K562 (cell line): ENCODE data around the gene LRTM1. TPM values are rescaled to one million over a fixed set of nuclear protein-coding genes. Genes with fewer than 3 reads are reported as not detected.

Experiments used
- ATAC-seq: fragments of 200-7000 bp; cut with Tn5 transposase; 3 replicates; pipeline ENCODE4 v1.9.1; 2020; ENCODE audit warnings: moderate library complexity
- BruUV-seq: library from RNA; stranded (reverse); fragments of 400-500 nt; replicated peaks from 2 replicates; lab custom pipeline; 2021; lab: Mats Ljungman, UMichigan
- CTCF ChIA-PET: fragments of 300-600 bp; formaldehyde crosslinking; extraction: SDS; loops from one replicate; lab custom pipeline; 2021; ENCODE audit warnings: low intra/inter-chr PET ratio; lab: Yijun Ruan, JAX
- POLR2A ChIA-PET: fragments of 300-600, 350-650 bp; sonication (Branson Sonifier 250); formaldehyde crosslinking; extraction: SDS; loops from one replicate; lab custom pipeline; 2021; ENCODE audit warnings: antibody characterized with exemption, inconsistent platforms; lab: Yijun Ruan, JAX
- DNase-seq, 4 experiments: peaks; one replicate each; pipeline versions ENCODE4 v3.0.0 to v3.0.0-alpha.2; 2011 to 2018; ENCODE audit warnings: low spot score in 3 of 4, mixed read lengths in 3 of 4; ENCODE audit errors: extremely low read depth in 1 of 4
- FAIRE-seq: peaks from 2 replicates; lab custom pipeline; 2011; peaks lifted over from hg19 to GRCh38; lab: Jason Lieb, UNC
- H2AFZ ChIP-seq: 2 replicates; pipeline ENCODE4 v1.6.0; 2011; ENCODE audit warnings: low read depth, low read length, control low read depth, inconsistent platforms
- H3K27ac ChIP-seq: fragments of 200-600 bp; 3 replicates; pipeline ENCODE4 v1.8.0; 2011; ENCODE audit warnings: low read depth, mild to moderate bottlenecking, control low read depth, inconsistent platforms, low read length, moderate library complexity, mixed read lengths; ENCODE audit errors: extremely low read depth
- H3K27me3 ChIP-seq, 2 experiments: fragments of 300-600 bp in 1 of 2; 2 replicates in 1 of 2; 3 replicates in 1 of 2; pipeline versions ENCODE4 v1.6.0 to v1.8.0; 2011; ENCODE audit warnings: inconsistent platforms in 2 of 2, low read length in 2 of 2, mild to moderate bottlenecking in 1 of 2, mixed read lengths in 1 of 2, moderate library complexity in 1 of 2; ENCODE audit not compliant: control insufficient read depth in 2 of 2, insufficient read depth in 2 of 2
- H3K36me3 ChIP-seq: fragments of 300-600 bp; 3 replicates; pipeline ENCODE4 v1.8.0; 2011; ENCODE audit warnings: mild to moderate bottlenecking, low read length, inconsistent platforms; ENCODE audit not compliant: control insufficient read depth, insufficient read depth
- H3K4me1 ChIP-seq, 2 experiments: fragments of 200-600 bp in 1 of 2; replicated peaks in 1 of 2; 2 replicates in 1 of 2; 3 replicates in 1 of 2; pipeline versions ENCODE4 v1.5.1 to v1.8.0; 2011; ENCODE audit warnings: inconsistent platforms in 2 of 2, low read length in 2 of 2, mild to moderate bottlenecking in 1 of 2, mixed read lengths in 1 of 2, moderate library complexity in 1 of 2; ENCODE audit not compliant: control insufficient read depth in 2 of 2, insufficient read depth in 2 of 2
- H3K4me2 ChIP-seq: 2 replicates; pipeline ENCODE4 v1.6.1; 2011; ENCODE audit warnings: low read length, control low read depth, inconsistent platforms, mixed read lengths; ENCODE audit not compliant: insufficient read depth
- H3K4me3 ChIP-seq: fragments of 200-600 bp; sonication (generic), shearing (Covaris generic); 2 replicates; pipeline ENCODE4 v1.5.1; 2016; ENCODE audit warnings: control low read depth, inconsistent platforms
- H3K79me2 ChIP-seq: fragments of 200-600 bp; 3 replicates; pipeline ENCODE4 v1.8.0; 2011; ENCODE audit warnings: low read length, inconsistent platforms; ENCODE audit not compliant: control insufficient read depth, insufficient read depth
- H3K9ac ChIP-seq, 2 experiments: 2 replicates each; pipeline versions ENCODE4 v1.6.0 to v1.6.1; 2011; ENCODE audit warnings: low read depth in 2 of 2, low read length in 2 of 2, control low read depth in 1 of 2, inconsistent platforms in 1 of 2, mild to moderate bottlenecking in 1 of 2, mixed read lengths in 1 of 2; ENCODE audit not compliant: insufficient read depth in 1 of 2
- H3K9me1 ChIP-seq: one replicate; pipeline ENCODE4 v1.6.0; 2011; ENCODE audit warnings: inconsistent platforms, mild to moderate bottlenecking, low read length, moderate library complexity; ENCODE audit not compliant: control insufficient read depth, insufficient read depth
- H3K9me3 ChIP-seq: replicated peaks from 2 replicates; pipeline ENCODE4 v1.5.1; 2011; ENCODE audit warnings: low read depth, low read length, inconsistent platforms; ENCODE audit not compliant: control insufficient read depth, insufficient read depth
- H4K20me1 ChIP-seq: replicated peaks from 2 replicates; pipeline ENCODE4 v1.6.1; 2011; ENCODE audit warnings: low read length, inconsistent platforms, mixed read lengths; ENCODE audit not compliant: control insufficient read depth, insufficient read depth
- CHD2 ChIP-seq: IDR thresholded peaks from 2 replicates; pipeline ENCODE4 v1.6.1; 2011; ENCODE audit warnings: low read depth, low read length
- GABPA ChIP-seq: fragments of 200-800 bp; sonication (Bioruptor generic); conservative IDR thresholded peaks from 2 replicates; pipeline ENCODE4 v1.6.1; 2016; ENCODE audit warnings: low read depth, missing genetic modification characterization, missing compliant biosample characterization
- LARP7 ChIP-seq: fragments of 450-650 bp; IDR thresholded peaks from 2 replicates; pipeline ENCODE4 v1.6.1; 2016
- MEIS2 ChIP-seq: fragments of 450-650 bp; IDR thresholded peaks from 2 replicates; pipeline ENCODE4 v1.6.1; 2014; ENCODE audit warnings: mild to moderate bottlenecking; ENCODE audit not compliant: partially characterized antibody
- NR0B1 ChIP-seq: fragments of 450-650 bp; IDR thresholded peaks from one replicate; pipeline ENCODE4 v1.6.1; 2018; ENCODE audit warnings: mild to moderate bottlenecking, moderate library complexity; ENCODE audit not compliant: partially characterized antibody
- PBX2 ChIP-seq, 2 experiments: IDR thresholded peaks in 1 of 2; conservative IDR thresholded peaks in 1 of 2; 2 replicates each; pipeline ENCODE4 v1.6.1; 2016; ENCODE audit warnings: low read depth in 2 of 2, mild to moderate bottlenecking in 1 of 2, missing compliant biosample characterization in 1 of 2, missing genetic modification characterization in 1 of 2, moderate library complexity in 1 of 2
- SNRNP70 ChIP-seq: fragments of 200-400 bp; formaldehyde crosslinking; optimal IDR thresholded peaks from 2 replicates; pipeline ENCODE3; 2017; ENCODE audit warnings: low read depth, low read length
- TSHZ1 ChIP-seq: fragments of 250-450 bp; sonication (Bioruptor Pico); IDR thresholded peaks from 2 replicates; pipeline ENCODE4 v1.4.0; 2020; ENCODE audit warnings: mild to moderate bottlenecking, moderate library complexity
- ZBTB2 ChIP-seq: fragments of 450-650 bp; IDR thresholded peaks from 2 replicates; pipeline ENCODE4 v1.6.1; 2016; ENCODE audit warnings: antibody characterized with exemption
- ZNF121 ChIP-seq: sonication (generic); formaldehyde crosslinking; conservative IDR thresholded peaks from 2 replicates; pipeline ENCODE4 v1.8.0; 2022; ENCODE audit warnings: missing genetic modification reagents
- WGBS: fragments of 100-300 bp; shearing (Covaris generic); methylation state at CpG from one replicate; pipeline ENCODE4 v1.1.6; 2016; ENCODE audit warnings: low coverage, mixed read lengths; ENCODE audit not compliant: insufficient coverage; ENCODE audit errors: missing lambda C conversion rate; 5-methylcytosine and 5-hydroxymethylcytosine counted together
- in situ Hi-C: fragments of 300-500 bp; cut with MboI; formaldehyde crosslinking; loops from 4 replicates; pipeline ENCODE4 v1.15.0; 2018; ENCODE audit warnings: inconsistent platforms, mixed read lengths
- intact Hi-C: fragments of 100-400 bp; cut with micrococcal nuclease; formaldehyde crosslinking; loops from 2 replicates; pipeline ENCODE4 v1.14.2; 2022
- polyA plus RNA-seq, 8 experiments: library from polyadenylated mRNA; depleted of rRNA in 4 of 8; stranded (reverse) in 5 of 8; unstranded in 3 of 8; fragments of >200 nt; fragmentation: Nextera tagmentation in 2 of 8; fragmentation: Illumina TruSeq in 1 of 8; extraction: Ambion mirVana in 2 of 8; extraction: Trizol in 1 of 8; gene quantifications; 2 replicates each; pipeline versions ENCODE4 v1.2.1 to v1.2.3, GENCODE V29; 2011 to 2014; ENCODE audit warnings: inconsistent platforms in 1 of 8, missing spikeins in 1 of 8
- total RNA-seq, 7 experiments: library from RNA; depleted of rRNA in 6 of 7; stranded (reverse); fragments of >200 nt in 6 of 7; fragmentation: Illumina TruSeq in 2 of 7; extraction: Trizol in 2 of 7; gene quantifications; 2 replicates each; pipeline versions ENCODE4 v1.2.1 to v1.2.3, GENCODE V29; 2011 to 2021; ENCODE audit warnings: low replicate concordance in 1 of 7

Gene LRTM1
- total and polyA plus RNA-seq, 9 of the 15 experiments (the other 6 are each of a cell fraction or from before 2014, with no cell fraction given), result not detected

GRCh38 chr3:54931182-54931581, 3.3 kb upstream of the LRTM1 start:
- FAIRE-seq, result no peak
- ChIA-PET CTCF (no interaction called here), POLR2A (no interaction called here)
- H3K9me1 ChIP-seq, result no peaks in the 10 kb centered on the region
- 0% methylated on average over 1 of the region's 4 CpGs for WGBS
- no peak overlapping the region for H2AFZ ChIP-seq
- H3K9ac ChIP-seq, result no peak overlapping the region
- BruUV-seq, result no TSS peak
- H3K79me2 ChIP-seq, result no peaks in the 10 kb centered on the region
- no peaks in the 10 kb centered on the region; a peak in 1 of 5 replicates for H3K27me3 ChIP-seq
- no peaks in the 10 kb centered on the region for H3K9me3 ChIP-seq
- no peak for DNase-seq
- in situ Hi-C loops (no loop called here), intact Hi-C loops (no loop called here)
- H3K36me3 ChIP-seq, result no peaks in the 10 kb centered on the region
- no peak for ATAC-seq
- peaks cover 0 to 5% of the 10 kb centered on the region in 2 experiments; a peak in 3 of 5 replicates for H3K4me1 ChIP-seq
- no peak overlapping the region for H3K4me3 ChIP-seq
- H3K27ac ChIP-seq, result no peak overlapping the region
- H3K4me2 ChIP-seq, result no peak overlapping the region
- no peaks in the 10 kb centered on the region for H4K20me1 ChIP-seq
- TF ChIP-seq SNRNP70, result no peak
- no peak for TF ChIP-seq ZNF121 (CRISPR knock-in tag)
- no peak for TF ChIP-seq NR0B1
- no peak for TF ChIP-seq ZBTB2
- no peak for TF ChIP-seq CHD2
- no peak for TF ChIP-seq PBX2 (CRISPR knock-in tag; IDR thresholded peaks at IDR 0.05; ENCODE audit: low read depth)
- TF ChIP-seq PBX2 (tag; conservative IDR thresholded peaks at IDR 0.05; ENCODE audit: low read depth), result no peak
- no peak for TF ChIP-seq LARP7
- no peak for TF ChIP-seq TSHZ1 (CRISPR knock-in tag)
- no peak for TF ChIP-seq GABPA (tag)
- TF ChIP-seq MEIS2, result no peak
